HepG2 (cell line): ENCODE measurements around the gene LEF1. TPM values are rescaled to one million over a fixed set of nuclear protein-coding genes. Genes with fewer than 3 reads are reported as not detected.

ENCODE experiments used
- ATAC-seq: fragments of 200-7000 bp; cut with Tn5 transposase; 3 replicates; pipeline ENCODE4 v1.9.1; 2020; ENCODE audit warnings: mild to moderate bottlenecking, moderate library complexity
- BruUV-seq: library from RNA; stranded (reverse); fragments of 400-500 nt; replicated peaks from 2 replicates; lab custom pipeline; 2021; lab: Mats Ljungman, UMichigan
- CTCF ChIA-PET: fragments of 300-600 bp; formaldehyde crosslinking; extraction: SDS; loops from one replicate; lab custom pipeline; 2021; ENCODE audit warnings: low total read pairs, inconsistent platforms, low intra/inter-chr PET ratio; lab: Yijun Ruan, JAX
- POLR2A ChIA-PET: fragments of 350-600 bp; sonication (Branson Sonifier 250); formaldehyde crosslinking; loops from one replicate; lab custom pipeline; 2020; ENCODE audit warnings: antibody characterized with exemption, inconsistent platforms; lab: Yijun Ruan, JAX
- DNase-seq: peaks from one replicate; pipeline ENCODE4 v3.0.0-alpha.2; 2015; ENCODE audit warnings: low spot score
- FAIRE-seq: peaks from 3 replicates; lab custom pipeline; 2011; peaks lifted over from hg19 to GRCh38; lab: Jason Lieb, UNC
- H2AFZ ChIP-seq: one replicate; pipeline ENCODE4 v1.6.1; 2011; ENCODE audit warnings: low read length, inconsistent platforms
- H3K27ac ChIP-seq: fragments of 300-600 bp; 3 replicates; pipeline ENCODE4 v1.8.0; 2011; ENCODE audit warnings: mixed run types, mild to moderate bottlenecking, mixed read lengths, low read length, inconsistent platforms; ENCODE audit not compliant: insufficient read depth; ENCODE audit errors: extremely low read length
- H3K27me3 ChIP-seq, 2 experiments: fragments of 200-600 bp in 1 of 2; 2 replicates in 1 of 2; 3 replicates in 1 of 2; pipeline versions ENCODE4 v1.6.0 to v1.8.0; 2011; ENCODE audit warnings: low read length in 2 of 2, mild to moderate bottlenecking in 2 of 2, moderate library complexity in 2 of 2, inconsistent platforms in 1 of 2; ENCODE audit not compliant: insufficient read depth in 2 of 2, control insufficient read depth in 1 of 2
- H3K36me3 ChIP-seq, 2 experiments: fragments of 200-600 bp in 1 of 2; replicated peaks in 1 of 2; 2 replicates in 1 of 2; 3 replicates in 1 of 2; pipeline versions ENCODE4 v1.5.1 to v1.8.0; 2011; ENCODE audit warnings: low read length in 2 of 2, inconsistent platforms in 1 of 2; ENCODE audit not compliant: insufficient read depth in 2 of 2, control insufficient read depth in 1 of 2
- H3K4me1 ChIP-seq: 2 replicates; pipeline ENCODE4 v1.5.1; 2012; ENCODE audit warnings: low read length, inconsistent platforms; ENCODE audit not compliant: insufficient read depth
- H3K4me2 ChIP-seq: 2 replicates; pipeline ENCODE4 v1.6.0; 2011; ENCODE audit warnings: low read depth, low read length, inconsistent platforms
- H3K4me3 ChIP-seq, 3 experiments: fragments of 200-600 bp in 1 of 3; sonication (generic), shearing (Covaris generic) in 1 of 3; replicated peaks in 1 of 3; 2 replicates each; pipeline ENCODE4 v1.5.1; 2011 to 2016; ENCODE audit warnings: low read length in 3 of 3, inconsistent platforms in 2 of 3, low read depth in 2 of 3, mild to moderate bottlenecking in 2 of 3, control low read depth in 1 of 3, mixed read lengths in 1 of 3; ENCODE audit not compliant: insufficient read depth in 1 of 3
- H3K79me2 ChIP-seq: one replicate; pipeline ENCODE4 v1.6.1; 2011; ENCODE audit warnings: low read length, inconsistent platforms; ENCODE audit not compliant: insufficient read depth
- H3K9ac ChIP-seq: 2 replicates; pipeline ENCODE4 v1.6.0; 2011; ENCODE audit warnings: mild to moderate bottlenecking, low read depth, low read length, inconsistent platforms; ENCODE audit not compliant: insufficient read depth
- H3K9me3 ChIP-seq: 2 replicates; pipeline ENCODE4 v1.5.1; 2012; ENCODE audit warnings: mild to moderate bottlenecking, low read length
- H4K20me1 ChIP-seq: 2 replicates; pipeline ENCODE4 v1.6.0; 2011; ENCODE audit warnings: inconsistent platforms, mild to moderate bottlenecking, low read length, moderate library complexity; ENCODE audit not compliant: insufficient read depth
- CEBPZ ChIP-seq: IDR thresholded peaks from 2 replicates; pipeline ENCODE4 v1.6.1; 2012; ENCODE audit warnings: low read length, improper control_type of control experiment
- ONECUT2 ChIP-seq: sonication (generic); formaldehyde crosslinking; IDR thresholded peaks from 2 replicates; pipeline ENCODE4 v1.4.0; 2020; ENCODE audit warnings: missing genetic modification reagents
- ZNF274 ChIP-seq: sonication (generic); formaldehyde crosslinking; IDR thresholded peaks from 2 replicates; pipeline ENCODE4 v1.5.1; 2020; ENCODE audit warnings: mild to moderate bottlenecking, missing genetic modification reagents
- ZNF367 ChIP-seq: sonication (generic); formaldehyde crosslinking; IDR thresholded peaks from 2 replicates; pipeline ENCODE4 v1.4.0; 2020; ENCODE audit warnings: missing genetic modification reagents, borderline replicate concordance
- ZNF724P ChIP-seq: sonication (generic); formaldehyde crosslinking; IDR thresholded peaks from 2 replicates; pipeline ENCODE4 v1.8.0; 2022; ENCODE audit warnings: missing genetic modification reagents, borderline replicate concordance
- ZNF772 ChIP-seq: sonication (generic); formaldehyde crosslinking; IDR thresholded peaks from 2 replicates; pipeline ENCODE4 v1.5.0; 2020; ENCODE audit warnings: mild to moderate bottlenecking, missing genetic modification reagents
- ZNF784 ChIP-seq: sonication (generic); formaldehyde crosslinking; IDR thresholded peaks from 2 replicates; pipeline ENCODE4 v1.5.1; 2020; ENCODE audit warnings: missing genetic modification reagents, mild to moderate bottlenecking, borderline replicate concordance
- WGBS: methylation state at CpG from one replicate; pipeline ENCODE4 v1.1.6; 2017; ENCODE audit warnings: low lambda C conversion rate; 5-methylcytosine and 5-hydroxymethylcytosine counted together
- in situ Hi-C: cut with HindIII; loops from 2 replicates; pipeline ENCODE4 v1.10.0; 2017; ENCODE audit warnings: low pct_unique_long_range_greater_than_20kb; ENCODE audit not compliant: extremely low pct_ligation_motif_present
- intact Hi-C: fragments of 100-400 bp; cut with micrococcal nuclease; formaldehyde crosslinking; loops from one replicate; pipeline ENCODE4 v1.10.0; 2022; ENCODE audit not compliant: unreplicated experiment
- polyA plus RNA-seq, 8 experiments: library from polyadenylated mRNA; depleted of rRNA in 3 of 8; stranded (reverse) in 7 of 8; unstranded in 1 of 8; fragments of >200 nt; fragmentation: Illumina TruSeq in 4 of 8; extraction: Trizol in 4 of 8; gene quantifications; 2 replicates each; pipeline versions ENCODE4 v1.2.1 to v1.2.3, GENCODE V29; 2011 to 2016; ENCODE audit warnings: low read depth in 4 of 8, missing spikeins in 1 of 8, mixed read lengths in 1 of 8; ENCODE audit not compliant: insufficient read depth in 1 of 8
- total RNA-seq, 5 experiments: library from RNA; depleted of rRNA; stranded (reverse); fragments of >200 nt; fragmentation: Illumina TruSeq; extraction: Trizol; gene quantifications; 2 replicates each; pipeline ENCODE4 v1.2.3, GENCODE V29; 2016; ENCODE audit warnings: low read depth in 1 of 5
- TF ChIP-seq, protein P1 (sequence below): fragments of 450-650 bp; IDR thresholded peaks from 2 replicates; pipeline ENCODE4 v1.6.1; 2017

Gene LEF1
- total and polyA plus RNA-seq, 2 of the 13 experiments (the other 11 are each of a cell fraction or from before 2014, with no cell fraction given), result 0.22 to 0.29 TPM

DNA sequence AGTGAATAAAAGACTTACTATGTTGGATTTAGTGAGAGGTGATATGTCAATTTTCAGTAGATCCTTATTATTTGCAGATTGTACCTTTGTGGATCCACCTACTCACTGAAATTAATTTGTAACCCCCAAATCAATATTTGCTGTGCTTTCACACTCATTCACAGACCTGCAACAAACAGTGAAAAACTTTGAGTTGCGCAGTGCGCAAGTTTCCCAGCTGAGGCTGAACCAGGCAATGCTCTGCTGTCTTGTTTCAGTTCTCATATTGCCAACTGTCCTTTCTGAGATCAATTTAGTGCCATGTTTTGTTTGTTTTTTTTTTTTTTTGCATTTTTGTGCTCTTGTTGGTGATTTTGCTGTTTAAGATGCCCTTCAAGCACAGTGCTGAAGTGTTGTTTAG lies 40.8 kb upstream of the LEF1 start:
- WGBS, result 94% methylated on average over 2 of the region's 2 CpGs
- in situ Hi-C loops, result no loop called here
- Histone ChIP-seq H4K20me1 (no peaks in the 10 kb centered on the region), H2AFZ (no peak overlapping the region), H3K9me3 (no peaks in the 10 kb centered on the region), H3K4me2 (no peak overlapping the region), H3K4me1 (no peaks in the 10 kb centered on the region), H3K36me3 (no peaks in the 10 kb centered on the region), H3K4me3 (no peak overlapping the region), H3K79me2 (no peaks in the 10 kb centered on the region), H3K27ac (no peak overlapping the region), H3K9ac (no peak overlapping the region), H3K27me3 (no peaks in the 10 kb centered on the region)
- no TSS peak for BruUV-seq
- FAIRE-seq (no peak), ATAC-seq (no peak), DNase-seq (no peak)
- intact Hi-C loops, result no loop called here
- TF ChIP-seq, protein P1, sequence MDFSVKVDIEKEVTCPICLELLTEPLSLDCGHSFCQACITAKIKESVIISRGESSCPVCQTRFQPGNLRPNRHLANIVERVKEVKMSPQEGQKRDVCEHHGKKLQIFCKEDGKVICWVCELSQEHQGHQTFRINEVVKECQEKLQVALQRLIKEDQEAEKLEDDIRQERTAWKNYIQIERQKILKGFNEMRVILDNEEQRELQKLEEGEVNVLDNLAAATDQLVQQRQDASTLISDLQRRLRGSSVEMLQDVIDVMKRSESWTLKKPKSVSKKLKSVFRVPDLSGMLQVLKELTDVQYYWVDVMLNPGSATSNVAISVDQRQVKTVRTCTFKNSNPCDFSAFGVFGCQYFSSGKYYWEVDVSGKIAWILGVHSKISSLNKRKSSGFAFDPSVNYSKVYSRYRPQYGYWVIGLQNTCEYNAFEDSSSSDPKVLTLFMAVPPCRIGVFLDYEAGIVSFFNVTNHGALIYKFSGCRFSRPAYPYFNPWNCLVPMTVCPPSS, result no peak
- TF ChIP-seq ZNF724P, result no peak
- no peak for TF ChIP-seq ZNF772 (CRISPR knock-in tag)
- no peak for TF ChIP-seq CEBPZ
- TF ChIP-seq ZNF274 (CRISPR knock-in tag), result no peak
- no peak for TF ChIP-seq ZNF367
- no peak for TF ChIP-seq ZNF784 (CRISPR knock-in tag)
- TF ChIP-seq ONECUT2 (CRISPR knock-in tag), result no peak
- ChIA-PET POLR2A (no interaction called here), CTCF (no interaction called here)
